Smooth muscle cell (in vitro differentiated cells): ENCODE data around the gene ITPRIP. TPM values are rescaled to one million over a fixed set of nuclear protein-coding genes. Genes with fewer than 3 reads are reported as not detected.

ENCODE experiments used
- DNase-seq: peaks from one replicate; lab custom pipeline; 2025; ENCODE audit not compliant: unreplicated experiment; lab: John Stamatoyannopoulos, UW
- H2AFZ ChIP-seq: fragments of 200-600 bp; sonication (generic); 2 replicates; pipeline ENCODE4 v1.6.0; 2016; ENCODE audit warnings: antibody characterized with exemption, low read depth, mild to moderate bottlenecking
- H3F3A ChIP-seq: fragments of 200-600 bp; sonication (generic); 2 replicates; pipeline ENCODE4 v1.6.0; 2017; ENCODE audit warnings: antibody characterized with exemption, low read depth
- H3K27ac ChIP-seq: fragments of 200-600 bp; sonication (generic); 2 replicates; pipeline ENCODE4 v1.5.1; 2016; ENCODE audit warnings: low read depth, mild to moderate bottlenecking
- H3K27me3 ChIP-seq: fragments of 200-600 bp; sonication (generic); 2 replicates; pipeline ENCODE4 v1.6.1; 2016; ENCODE audit warnings: low read depth, mild to moderate bottlenecking
- H3K36me3 ChIP-seq: fragments of 200-600 bp; sonication (generic); 2 replicates; pipeline ENCODE4 v1.5.1; 2016; ENCODE audit warnings: low read depth
- H3K4me1 ChIP-seq: fragments of 200-600 bp; sonication (generic); 2 replicates; pipeline ENCODE4 v1.5.1; 2016; ENCODE audit warnings: low read depth
- H3K4me2 ChIP-seq: fragments of 200-600 bp; sonication (generic); 2 replicates; pipeline ENCODE4 v1.6.0; 2016; ENCODE audit warnings: mild to moderate bottlenecking
- H3K4me3 ChIP-seq: fragments of 200-600 bp; sonication (generic); 2 replicates; pipeline ENCODE4 v1.5.1; 2016; ENCODE audit warnings: mild to moderate bottlenecking
- H3K79me2 ChIP-seq: fragments of 200-600 bp; sonication (generic); 2 replicates; pipeline ENCODE4 v1.6.0; 2016; ENCODE audit warnings: low read depth, mild to moderate bottlenecking
- H3K9ac ChIP-seq: fragments of 200-600 bp; sonication (generic); 2 replicates; pipeline ENCODE4 v1.6.0; 2016; ENCODE audit warnings: low read depth
- H3K9me3 ChIP-seq: fragments of 200-600 bp; sonication (generic); replicated peaks from 2 replicates; pipeline ENCODE4 v1.5.1; 2016; ENCODE audit warnings: low read depth
- H4K20me1 ChIP-seq: fragments of 200-600 bp; sonication (generic); 2 replicates; pipeline ENCODE4 v1.6.0; 2016; ENCODE audit warnings: low read depth
- WGBS: methylation state at CpG from one replicate; pipeline ENCODE4 v1.1.7; 2016; ENCODE audit warnings: low lambda C conversion rate; 5-methylcytosine and 5-hydroxymethylcytosine counted together
- polyA plus RNA-seq: library from polyadenylated mRNA; unstranded; fragments of >200 nt; fragmentation: Nextera tagmentation; extraction: Ambion mirVana; gene quantifications from 2 replicates; pipeline ENCODE4 v1.2.1, GENCODE V29; 2016
- total RNA-seq: library from RNA; depleted of rRNA; stranded (reverse); fragments of >200 nt; gene quantifications from 2 replicates; pipeline ENCODE4 v1.2.3, GENCODE V29; 2014
- TF ChIP-seq, protein P1 (sequence below): fragments of 200-600 bp; sonication (generic); IDR thresholded peaks from 2 replicates; pipeline ENCODE4 v1.5.1; 2017; ENCODE audit warnings: borderline replicate concordance, mild to moderate bottlenecking, antibody characterized with exemption; ENCODE audit not compliant: insufficient read depth, poor library complexity, severe bottlenecking

Gene ITPRIP, protein sequence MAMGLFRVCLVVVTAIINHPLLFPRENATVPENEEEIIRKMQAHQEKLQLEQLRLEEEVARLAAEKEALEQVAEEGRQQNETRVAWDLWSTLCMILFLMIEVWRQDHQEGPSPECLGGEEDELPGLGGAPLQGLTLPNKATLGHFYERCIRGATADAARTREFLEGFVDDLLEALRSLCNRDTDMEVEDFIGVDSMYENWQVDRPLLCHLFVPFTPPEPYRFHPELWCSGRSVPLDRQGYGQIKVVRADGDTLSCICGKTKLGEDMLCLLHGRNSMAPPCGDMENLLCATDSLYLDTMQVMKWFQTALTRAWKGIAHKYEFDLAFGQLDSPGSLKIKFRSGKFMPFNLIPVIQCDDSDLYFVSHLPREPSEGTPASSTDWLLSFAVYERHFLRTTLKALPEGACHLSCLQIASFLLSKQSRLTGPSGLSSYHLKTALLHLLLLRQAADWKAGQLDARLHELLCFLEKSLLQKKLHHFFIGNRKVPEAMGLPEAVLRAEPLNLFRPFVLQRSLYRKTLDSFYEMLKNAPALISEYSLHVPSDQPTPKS
- total RNA-seq: 26.5 and 33.6 TPM in 2 replicates
- polyA plus RNA-seq: 44.5 and 59.3 TPM in 2 replicates

DNA sequence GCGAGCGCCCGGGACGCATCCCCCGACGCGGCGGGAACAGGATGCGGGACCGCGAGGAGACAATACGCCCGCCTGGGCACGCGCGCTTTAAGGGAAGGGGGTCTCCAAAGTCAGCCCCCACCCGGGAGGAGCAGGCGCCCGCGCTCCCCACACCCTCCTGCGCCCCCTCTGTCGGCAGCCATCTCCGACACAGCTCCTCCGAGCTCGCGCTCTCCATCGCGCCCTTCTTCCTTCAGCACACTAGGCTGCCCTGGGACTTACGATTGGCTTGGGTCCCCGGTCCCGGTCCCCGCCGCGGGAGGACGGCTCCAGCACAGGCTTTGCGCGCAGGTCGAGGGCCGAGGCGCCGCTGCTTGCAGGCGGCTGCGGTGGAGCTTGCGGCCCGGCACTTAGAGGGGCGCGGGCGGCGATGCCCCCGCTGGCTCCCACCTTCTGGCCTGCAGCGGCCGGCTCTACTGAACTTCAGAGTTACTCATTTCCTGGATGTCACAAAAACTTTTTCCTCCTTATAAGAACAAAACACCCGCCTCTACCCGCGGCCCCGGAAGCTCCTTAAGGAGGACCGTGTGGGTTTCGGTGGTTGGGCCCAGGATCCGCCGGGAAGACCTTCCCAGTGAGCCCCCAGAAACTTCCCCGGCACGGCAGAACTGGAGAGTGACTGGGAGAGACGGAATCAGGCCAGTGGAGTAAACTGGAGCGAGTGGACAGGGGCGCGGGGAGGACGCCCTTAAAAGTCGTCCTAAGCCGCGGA, at the start of gene ITPRIP:
TSS of gene ITPRIP (minus strand) at position 481 of the 751 bp plus-strand sequence. CDS start 22,414 bp downstream, outside the sequence.
- peak within 1 kb of the TSS; percentile 100 for H3K27ac ChIP-seq
- H3F3A ChIP-seq: peaks cover 7% of the 10 kb centered on the region
- H3K27me3 ChIP-seq: no peaks in the 10 kb centered on the region
- peak; percentile 76 for DNase-seq
- H3K9me3 ChIP-seq: no peaks in the 10 kb centered on the region
- peaks cover 50% of the 10 kb centered on the region for H3K79me2 ChIP-seq
- H3K36me3 ChIP-seq: no peaks in the 10 kb centered on the region
- TF ChIP-seq, protein P1, sequence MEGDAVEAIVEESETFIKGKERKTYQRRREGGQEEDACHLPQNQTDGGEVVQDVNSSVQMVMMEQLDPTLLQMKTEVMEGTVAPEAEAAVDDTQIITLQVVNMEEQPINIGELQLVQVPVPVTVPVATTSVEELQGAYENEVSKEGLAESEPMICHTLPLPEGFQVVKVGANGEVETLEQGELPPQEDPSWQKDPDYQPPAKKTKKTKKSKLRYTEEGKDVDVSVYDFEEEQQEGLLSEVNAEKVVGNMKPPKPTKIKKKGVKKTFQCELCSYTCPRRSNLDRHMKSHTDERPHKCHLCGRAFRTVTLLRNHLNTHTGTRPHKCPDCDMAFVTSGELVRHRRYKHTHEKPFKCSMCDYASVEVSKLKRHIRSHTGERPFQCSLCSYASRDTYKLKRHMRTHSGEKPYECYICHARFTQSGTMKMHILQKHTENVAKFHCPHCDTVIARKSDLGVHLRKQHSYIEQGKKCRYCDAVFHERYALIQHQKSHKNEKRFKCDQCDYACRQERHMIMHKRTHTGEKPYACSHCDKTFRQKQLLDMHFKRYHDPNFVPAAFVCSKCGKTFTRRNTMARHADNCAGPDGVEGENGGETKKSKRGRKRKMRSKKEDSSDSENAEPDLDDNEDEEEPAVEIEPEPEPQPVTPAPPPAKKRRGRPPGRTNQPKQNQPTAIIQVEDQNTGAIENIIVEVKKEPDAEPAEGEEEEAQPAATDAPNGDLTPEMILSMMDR: peak; percentile 15
- H4K20me1 ChIP-seq: peaks cover 47% of the 10 kb centered on the region
- peaks cover 35% of the 10 kb centered on the region for H3K4me1 ChIP-seq
- peak within 1 kb of the TSS; percentile 94 for H2AFZ ChIP-seq
- 1% methylated on average over 59 of the region's 70 CpGs for whole genome bisulfite sequencing
- peak within 1 kb of the TSS; percentile 99 for H3K9ac ChIP-seq
- H3K4me2 ChIP-seq: peak within 1 kb of the TSS; percentile 97
- H3K4me3 ChIP-seq: peak within 1 kb of the TSS; percentile 98

DNA sequence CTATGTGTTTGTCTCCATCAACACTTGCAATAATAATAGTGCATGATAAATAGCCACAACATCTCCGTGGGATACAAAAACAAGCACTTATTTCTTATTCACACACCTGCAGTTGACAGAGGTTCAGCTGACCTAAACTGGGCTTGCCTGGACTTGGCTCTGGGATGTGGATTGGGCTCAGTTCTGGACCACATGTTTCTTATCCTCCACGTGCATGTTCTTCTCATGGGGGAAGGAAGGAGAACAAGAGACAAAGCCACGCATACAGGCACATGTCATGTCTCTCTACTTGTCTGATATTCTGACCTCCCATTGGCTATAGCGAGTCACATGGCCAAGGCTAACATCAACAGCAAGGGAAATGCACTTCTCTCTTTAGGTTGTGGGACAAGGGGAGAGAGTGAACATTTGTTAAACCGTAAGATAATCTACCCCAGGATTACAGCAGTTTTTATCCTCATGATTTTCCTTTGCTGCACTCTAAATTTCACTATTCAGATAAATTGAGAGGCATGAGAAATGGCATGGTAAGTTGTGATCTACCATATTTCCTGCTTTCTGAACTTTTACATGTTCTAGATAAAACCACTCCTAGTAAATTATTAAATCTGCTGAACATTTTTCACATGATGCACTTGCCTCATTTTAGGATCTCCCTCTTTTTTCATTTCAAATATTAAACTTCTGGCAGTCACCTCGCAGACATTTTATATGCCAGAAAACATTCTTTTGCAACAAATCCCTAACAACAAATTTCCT, 49.0 kb upstream of the ITPRIP start:
- DNase-seq: no peak
- TF ChIP-seq, protein P1: no peak
- 83% methylated on average over 6 of the region's 6 CpGs for whole genome bisulfite sequencing
- Histone ChIP-seq H3K36me3 (no peaks in the 10 kb centered on the region), H3K79me2 (no peaks in the 10 kb centered on the region), H4K20me1 (no peaks in the 10 kb centered on the region), H3K4me1 (no peaks in the 10 kb centered on the region), H3K9ac (no peak overlapping the region), H3K4me2 (no peak overlapping the region), H2AFZ (no peak overlapping the region), H3K4me3 (no peak overlapping the region), H3F3A (no peaks in the 10 kb centered on the region), H3K27ac (no peak overlapping the region), H3K27me3 (peaks cover 10% of the 10 kb centered on the region), H3K9me3 (no peaks in the 10 kb centered on the region)

DNA sequence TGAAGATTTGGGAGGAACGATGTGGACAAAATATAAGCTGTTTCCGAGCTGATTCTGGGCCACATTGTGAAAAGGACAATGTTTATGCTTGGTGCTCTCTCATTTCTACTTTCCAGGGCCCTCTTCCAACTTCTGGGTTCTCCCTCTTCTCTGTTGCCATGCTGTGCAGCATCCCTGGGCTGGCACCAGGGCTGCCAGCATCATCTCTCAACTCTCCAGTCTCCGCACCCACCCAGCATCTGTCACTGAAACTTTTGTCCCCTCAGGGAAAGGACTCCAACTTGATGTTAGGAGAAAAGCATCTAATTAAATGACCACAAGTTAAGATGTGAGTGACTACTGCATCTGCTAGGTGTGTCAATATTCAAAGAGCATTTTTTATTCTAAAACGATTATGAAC, 42.1 kb upstream of the ITPRIP start:
- H3K27me3 ChIP-seq: no peaks in the 10 kb centered on the region
- no peak overlapping the region for H3K9ac ChIP-seq
- H3K4me3 ChIP-seq: no peak overlapping the region
- no peak overlapping the region for H3K27ac ChIP-seq
- WGBS: 93% methylated on average over 4 of the region's 4 CpGs
- no peak overlapping the region for H3K4me2 ChIP-seq
- H3K79me2 ChIP-seq: no peaks in the 10 kb centered on the region
- no peaks in the 10 kb centered on the region for H3K9me3 ChIP-seq
- H2AFZ ChIP-seq: no peak overlapping the region
- H3F3A ChIP-seq: no peaks in the 10 kb centered on the region
- DNase-seq: no peak
- no peaks in the 10 kb centered on the region for H4K20me1 ChIP-seq
- TF ChIP-seq, protein P1: no peak
- no peaks in the 10 kb centered on the region for H3K4me1 ChIP-seq
- H3K36me3 ChIP-seq: no peaks in the 10 kb centered on the region
